ENCODE measurements around the gene KCNB1. TPM values are rescaled to one million over a fixed set of nuclear protein-coding genes. Genes with fewer than 3 reads are reported as not detected.

KCNB1 gene
- total RNA-seq, 6 donors from 2014 or later: 0.40 to 2.2 (median 0.98) TPM

- Histone ChIP-seq H3K9me3 (no peaks in the 10 kb centered on the region), H3K4me1 (peaks cover 20 to 27% (median 22%) of the 10 kb centered on the region in 4 donors), H3K27me3 (peaks cover 0 to 30% (median 15%) of the 10 kb centered on the region in 4 donors), H3K27ac (no peak overlapping the region), H3K4me3 (no peak overlapping the region), H3K36me3 (no peaks in the 10 kb centered on the region)
- WGBS, 2 donors: 82 to 90% methylated on average over 3 of the region's 3 CpGs
- TF ChIP-seq POLR2AphosphoS5 (IDR thresholded peaks at IDR 0.05): no peak
- no peak for ATAC-seq (ENCODE audit: low FRiP score in 2 of 2)
- no peak for DNase-seq
Measured at GRCh38 chr20:49481116-49481515, 1.4 kb downstream of the KCNB1 start.

GRCh38 chr20:49480236-49480635 lies 2.2 kb downstream of the KCNB1 start:
- H3K4me3 ChIP-seq: no peak overlapping the region
- 51 to 61% methylated on average over 3 of the region's 3 CpGs for WGBS, 2 donors
- no peaks in the 10 kb centered on the region for H3K9me3 ChIP-seq
- H3K27me3 ChIP-seq: peaks cover 0 to 29% (median 14%) of the 10 kb centered on the region in 4 donors
- no peak for DNase-seq
- H3K27ac ChIP-seq: no peak overlapping the region
- ATAC-seq (ENCODE audit: low FRiP score in 2 of 2): no peak
- peaks cover 20 to 27% (median 22%) of the 10 kb centered on the region in 4 donors for H3K4me1 ChIP-seq
- TF ChIP-seq POLR2AphosphoS5 (IDR thresholded peaks at IDR 0.05): no peak
- TF ChIP-seq POLR2A (IDR thresholded peaks at IDR 0.05): no peak
- no peak for TF ChIP-seq EP300 (IDR thresholded peaks at IDR 0.05)
- no peak for TF ChIP-seq CTCF (IDR thresholded peaks at IDR 0.05)
- no peaks in the 10 kb centered on the region for H3K36me3 ChIP-seq

- 43 to 58% methylated on average over 5 to 6 of the region's 6 CpGs for WGBS, 2 donors
- ATAC-seq (ENCODE audit: low FRiP score in 2 of 2) (no peak), DNase-seq (no peak)
- no peak for TF ChIP-seq EP300 (IDR thresholded peaks at IDR 0.05)
- no peak for TF ChIP-seq CTCF (IDR thresholded peaks at IDR 0.05)
- TF ChIP-seq POLR2AphosphoS5 (IDR thresholded peaks at IDR 0.05): no peak
- TF ChIP-seq POLR2A (IDR thresholded peaks at IDR 0.05): no peak
- H3K9me3 ChIP-seq: no peaks in the 10 kb centered on the region
- no peaks in the 10 kb centered on the region for H3K36me3 ChIP-seq
- no peak overlapping the region for H3K4me3 ChIP-seq
- H3K27ac ChIP-seq: no peak overlapping the region
- peaks cover 0 to 27% (median 12%) of the 10 kb centered on the region in 4 donors for H3K27me3 ChIP-seq
- H3K4me1 ChIP-seq: peaks cover 20 to 27% (median 21%) of the 10 kb centered on the region in 4 donors
Measured at GRCh38 chr20:49479785-49480184, 2.7 kb downstream of the KCNB1 start.

GRCh38 chr20:49478754-49479689 lies 3.4 kb downstream of the KCNB1 start:
- DNase-seq (no peak), ATAC-seq (ENCODE audit: low FRiP score in 2 of 2) (no peak)
- Histone ChIP-seq H3K27ac (no peak overlapping the region), H3K27me3 (peaks cover 0 to 20% (median 10%) of the 10 kb centered on the region in 4 donors), H3K4me3 (no peak overlapping the region), H3K36me3 (no peaks in the 10 kb centered on the region), H3K4me1 (peaks cover 14 to 19% (median 14%) of the 10 kb centered on the region in 4 donors), H3K9me3 (no peaks in the 10 kb centered on the region)
- TF ChIP-seq CTCF (IDR thresholded peaks at IDR 0.05) (no peak), EP300 (IDR thresholded peaks at IDR 0.05) (no peak), POLR2A (IDR thresholded peaks at IDR 0.05) (no peak), POLR2AphosphoS5 (IDR thresholded peaks at IDR 0.05) (no peak)
- 35 to 60% methylated on average over 5 of the region's 5 CpGs for WGBS, 2 donors

- TF ChIP-seq CTCF (IDR thresholded peaks at IDR 0.05): no peak
- no peak for TF ChIP-seq POLR2AphosphoS5 (IDR thresholded peaks at IDR 0.05)
- no peak for TF ChIP-seq POLR2A (IDR thresholded peaks at IDR 0.05)
- Histone ChIP-seq H3K9me3 (no peaks in the 10 kb centered on the region), H3K4me3 (no peak overlapping the region), H3K36me3 (no peaks in the 10 kb centered on the region), H3K27ac (no peak overlapping the region), H3K4me1 (peaks cover 9 to 12% (median 10%) of the 10 kb centered on the region in 4 donors), H3K27me3 (peaks cover 0 to 14% (median 7%) of the 10 kb centered on the region in 4 donors)
- no peak for DNase-seq
- ATAC-seq (ENCODE audit: low FRiP score in 2 of 2): no peak
- 29 to 37% methylated on average over 7 of the region's 7 CpGs for WGBS, 2 donors
Measured at GRCh38 chr20:49478266-49478665, 4.2 kb downstream of the KCNB1 start.

Data from upper lobe of left lung (tissue), 6 donors.